ENCODE measurements around the gene FNDC3B.

The FNDC3B gene

GRCh38 chr3:172188511-172188910 lies 149.1 kb downstream of the FNDC3B start:
- no peak for DNase-seq (ENCODE audit: low read depth)
- H3K4me3 ChIP-seq (replicated peaks; ENCODE audit: low read depth, low read length): no peak overlapping the region
- TF ChIP-seq CTCF (IDR thresholded peaks at IDR 0.05; ENCODE audit: low read length, missing control alignments): no peak

- no peak for DNase-seq (ENCODE audit: low read depth)
- no peak overlapping the region for H3K4me3 ChIP-seq (replicated peaks; ENCODE audit: low read depth, low read length)
- TF ChIP-seq CTCF (IDR thresholded peaks at IDR 0.05; ENCODE audit: low read length, missing control alignments): no peak
These were observed 149.8 kb downstream of the FNDC3B start for GRCh38 chr3:172189213-172189612.

GRCh38 chr3:172189987-172190603 lies 150.7 kb downstream of the FNDC3B start:
- no peak overlapping the region for H3K4me3 ChIP-seq (replicated peaks; ENCODE audit: low read depth, low read length)
- peak; percentile 69 for DNase-seq (ENCODE audit: low read depth)
- TF ChIP-seq CTCF (IDR thresholded peaks at IDR 0.05; ENCODE audit: low read length, missing control alignments): no peak

- no peak overlapping the region for H3K4me3 ChIP-seq (replicated peaks; ENCODE audit: low read depth, low read length)
- TF ChIP-seq CTCF (IDR thresholded peaks at IDR 0.05; ENCODE audit: low read length, missing control alignments): no peak
- DNase-seq (ENCODE audit: low read depth): no peak
These were observed 151.6 kb downstream of the FNDC3B start for GRCh38 chr3:172190980-172191379.

- no peak overlapping the region for H3K4me3 ChIP-seq (replicated peaks; ENCODE audit: low read depth, low read length)
- no peak for DNase-seq (ENCODE audit: low read depth)
- TF ChIP-seq CTCF (IDR thresholded peaks at IDR 0.05; ENCODE audit: low read length, missing control alignments): no peak
These were observed 152.3 kb downstream of the FNDC3B start for GRCh38 chr3:172191629-172192028.

- H3K4me3 ChIP-seq (replicated peaks; ENCODE audit: low read depth, low read length): no peak overlapping the region
- no peak for TF ChIP-seq CTCF (IDR thresholded peaks at IDR 0.05; ENCODE audit: low read length, missing control alignments)
- DNase-seq (ENCODE audit: low read depth): no peak
These were observed 153.5 kb downstream of the FNDC3B start for GRCh38 chr3:172192830-172193415.

GRCh38 chr3:172193436-172193835 lies 154.1 kb downstream of the FNDC3B start:
- no peak overlapping the region for H3K4me3 ChIP-seq (replicated peaks; ENCODE audit: low read depth, low read length)
- no peak for TF ChIP-seq CTCF (IDR thresholded peaks at IDR 0.05; ENCODE audit: low read length, missing control alignments)
- DNase-seq (ENCODE audit: low read depth): no peak
